ENCODE measurements around the gene EIF4EBP2. TPM values are rescaled to one million over a fixed set of nuclear protein-coding genes. Genes with fewer than 3 reads are reported as not detected.
A peak's percentile ranks its signal among the peaks of the same experiment; 100 is the strongest.

The EIF4EBP2 gene
- total and polyA plus RNA-seq, 2 experiments from 2014 or later = 36.8 to 39.1 TPM

DNA sequence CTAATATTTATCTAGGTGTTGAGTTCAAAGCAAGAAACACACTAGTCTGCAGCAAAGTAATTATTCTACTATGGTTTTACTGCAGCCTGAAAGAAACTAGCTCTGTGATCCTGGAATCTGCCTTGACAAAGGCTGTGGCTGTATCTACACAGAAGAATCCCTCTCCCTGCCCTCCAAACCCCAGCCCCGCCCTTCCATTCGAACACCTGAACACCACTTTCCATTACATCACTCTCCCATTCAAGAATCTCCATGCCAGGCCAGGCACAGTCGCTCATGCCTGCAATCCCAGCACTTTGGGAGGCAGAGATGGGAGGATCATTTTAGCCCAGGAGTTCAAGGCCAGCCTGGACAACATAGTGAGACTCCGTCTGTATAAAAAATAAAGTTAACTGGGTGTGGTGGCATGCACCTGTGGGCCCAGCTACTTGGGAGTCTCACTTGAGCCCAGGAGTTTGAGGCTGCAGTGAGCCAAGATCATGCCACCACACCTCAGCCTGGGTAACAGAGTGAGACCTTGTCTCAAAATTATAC lies 44.9 kb upstream of the EIF4EBP2 start:
- no peaks in the 10 kb centered on the region for H3K9me3 ChIP-seq (ENCODE audit: low read depth)
- DNase-seq (ENCODE audit: low read depth in 1 of 2, low spot score in 1 of 2) = no peak
- H3K4me1 ChIP-seq (ENCODE audit: low read depth) = no peaks in the 10 kb centered on the region
- no peaks in the 10 kb centered on the region for H3K27me3 ChIP-seq
- no peak overlapping the region for H3K4me3 ChIP-seq
- TF ChIP-seq, protein P1, sequence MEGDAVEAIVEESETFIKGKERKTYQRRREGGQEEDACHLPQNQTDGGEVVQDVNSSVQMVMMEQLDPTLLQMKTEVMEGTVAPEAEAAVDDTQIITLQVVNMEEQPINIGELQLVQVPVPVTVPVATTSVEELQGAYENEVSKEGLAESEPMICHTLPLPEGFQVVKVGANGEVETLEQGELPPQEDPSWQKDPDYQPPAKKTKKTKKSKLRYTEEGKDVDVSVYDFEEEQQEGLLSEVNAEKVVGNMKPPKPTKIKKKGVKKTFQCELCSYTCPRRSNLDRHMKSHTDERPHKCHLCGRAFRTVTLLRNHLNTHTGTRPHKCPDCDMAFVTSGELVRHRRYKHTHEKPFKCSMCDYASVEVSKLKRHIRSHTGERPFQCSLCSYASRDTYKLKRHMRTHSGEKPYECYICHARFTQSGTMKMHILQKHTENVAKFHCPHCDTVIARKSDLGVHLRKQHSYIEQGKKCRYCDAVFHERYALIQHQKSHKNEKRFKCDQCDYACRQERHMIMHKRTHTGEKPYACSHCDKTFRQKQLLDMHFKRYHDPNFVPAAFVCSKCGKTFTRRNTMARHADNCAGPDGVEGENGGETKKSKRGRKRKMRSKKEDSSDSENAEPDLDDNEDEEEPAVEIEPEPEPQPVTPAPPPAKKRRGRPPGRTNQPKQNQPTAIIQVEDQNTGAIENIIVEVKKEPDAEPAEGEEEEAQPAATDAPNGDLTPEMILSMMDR (IDR thresholded peaks at IDR 0.05; ENCODE audit: low read depth, low read length) = no peak
- H3K36me3 ChIP-seq = no peaks in the 10 kb centered on the region
- no peak overlapping the region for H3K27ac ChIP-seq

DNA sequence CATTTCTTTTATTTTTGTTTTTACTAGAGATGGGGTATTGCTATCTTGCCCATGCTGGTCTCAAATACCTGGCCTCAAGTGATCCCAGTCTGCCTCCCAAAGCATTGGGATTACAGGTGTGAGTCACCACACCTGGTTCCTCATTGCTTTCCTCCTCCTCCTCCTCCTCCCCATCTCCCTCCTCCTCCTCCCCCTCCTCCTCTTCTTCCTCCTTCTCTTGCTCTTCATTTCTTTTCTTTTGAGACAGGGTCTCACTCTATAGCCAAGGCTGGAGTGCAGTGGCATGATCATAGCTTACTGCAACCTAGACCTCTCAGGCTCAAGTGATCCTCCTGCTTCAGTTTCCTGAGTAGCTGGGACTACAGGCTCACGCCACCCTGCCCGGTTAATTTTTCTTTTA lies 43.7 kb upstream of the EIF4EBP2 start:
- TF ChIP-seq, protein P1 (IDR thresholded peaks at IDR 0.05; ENCODE audit: low read depth, low read length) = no peak
- H3K4me3 ChIP-seq = no peak overlapping the region
- no peaks in the 10 kb centered on the region for H3K9me3 ChIP-seq (ENCODE audit: low read depth)
- no peak for DNase-seq (ENCODE audit: low read depth in 1 of 2, low spot score in 1 of 2)
- H3K36me3 ChIP-seq = no peaks in the 10 kb centered on the region
- no peak overlapping the region for H3K27ac ChIP-seq
- H3K27me3 ChIP-seq = no peaks in the 10 kb centered on the region
- H3K4me1 ChIP-seq (ENCODE audit: low read depth) = no peaks in the 10 kb centered on the region

DNA sequence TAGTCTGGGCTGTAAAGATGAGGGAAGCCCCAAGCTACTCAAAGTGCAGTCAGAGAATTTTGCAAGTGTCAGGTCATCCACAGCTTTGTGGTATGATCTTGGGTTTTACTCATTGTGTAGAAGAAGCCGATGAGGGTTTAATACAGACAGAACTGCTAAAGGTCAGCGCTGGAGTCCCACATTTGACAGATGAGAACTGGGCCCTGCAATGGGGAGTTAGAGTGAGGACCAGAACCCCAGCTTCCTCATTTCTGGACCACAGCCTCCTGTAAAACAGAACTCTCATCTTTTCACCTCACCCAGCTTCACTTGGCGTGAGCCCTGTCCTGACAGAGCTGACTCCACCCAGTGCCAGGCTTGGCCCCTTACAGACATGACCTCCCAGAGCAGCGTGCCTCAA lies 41.6 kb upstream of the EIF4EBP2 start:
- Histone ChIP-seq H3K4me1 (ENCODE audit: low read depth) (no peaks in the 10 kb centered on the region), H3K27ac (no peak overlapping the region), H3K27me3 (no peaks in the 10 kb centered on the region), H3K4me3 (no peak overlapping the region), H3K36me3 (no peaks in the 10 kb centered on the region), H3K9me3 (ENCODE audit: low read depth) (no peaks in the 10 kb centered on the region)
- TF ChIP-seq, protein P1 (IDR thresholded peaks at IDR 0.05; ENCODE audit: low read depth, low read length) = no peak
- no peak for DNase-seq (ENCODE audit: low read depth in 1 of 2, low spot score in 1 of 2)

DNA sequence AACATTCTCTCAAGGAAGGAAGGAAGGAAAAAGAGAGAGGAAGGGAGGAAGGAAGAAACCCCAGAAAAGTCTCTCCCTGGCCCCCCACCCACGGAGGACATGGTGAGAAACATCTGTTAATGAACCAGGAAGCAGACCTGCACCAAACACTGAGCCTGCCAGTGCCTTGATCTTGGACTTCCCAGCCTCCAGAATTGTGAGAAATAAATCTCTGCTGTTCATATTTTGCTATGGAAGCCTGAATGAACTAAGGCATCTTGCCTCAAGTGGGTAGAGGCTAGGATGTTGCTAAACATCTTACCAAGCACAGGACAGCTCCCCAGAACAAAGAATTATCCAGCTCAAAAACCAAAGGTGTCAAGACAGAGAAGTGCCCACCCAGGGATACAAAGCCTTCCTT lies 40.7 kb upstream of the EIF4EBP2 start:
- no peaks in the 10 kb centered on the region for H3K36me3 ChIP-seq
- H3K9me3 ChIP-seq (ENCODE audit: low read depth) = no peaks in the 10 kb centered on the region
- no peaks in the 10 kb centered on the region for H3K27me3 ChIP-seq
- no peak overlapping the region for H3K4me3 ChIP-seq
- no peaks in the 10 kb centered on the region for H3K4me1 ChIP-seq (ENCODE audit: low read depth)
- DNase-seq (ENCODE audit: low read depth in 1 of 2, low spot score in 1 of 2) = no peak
- TF ChIP-seq, protein P1 (IDR thresholded peaks at IDR 0.05; ENCODE audit: low read depth, low read length) = no peak
- no peak overlapping the region for H3K27ac ChIP-seq

DNA sequence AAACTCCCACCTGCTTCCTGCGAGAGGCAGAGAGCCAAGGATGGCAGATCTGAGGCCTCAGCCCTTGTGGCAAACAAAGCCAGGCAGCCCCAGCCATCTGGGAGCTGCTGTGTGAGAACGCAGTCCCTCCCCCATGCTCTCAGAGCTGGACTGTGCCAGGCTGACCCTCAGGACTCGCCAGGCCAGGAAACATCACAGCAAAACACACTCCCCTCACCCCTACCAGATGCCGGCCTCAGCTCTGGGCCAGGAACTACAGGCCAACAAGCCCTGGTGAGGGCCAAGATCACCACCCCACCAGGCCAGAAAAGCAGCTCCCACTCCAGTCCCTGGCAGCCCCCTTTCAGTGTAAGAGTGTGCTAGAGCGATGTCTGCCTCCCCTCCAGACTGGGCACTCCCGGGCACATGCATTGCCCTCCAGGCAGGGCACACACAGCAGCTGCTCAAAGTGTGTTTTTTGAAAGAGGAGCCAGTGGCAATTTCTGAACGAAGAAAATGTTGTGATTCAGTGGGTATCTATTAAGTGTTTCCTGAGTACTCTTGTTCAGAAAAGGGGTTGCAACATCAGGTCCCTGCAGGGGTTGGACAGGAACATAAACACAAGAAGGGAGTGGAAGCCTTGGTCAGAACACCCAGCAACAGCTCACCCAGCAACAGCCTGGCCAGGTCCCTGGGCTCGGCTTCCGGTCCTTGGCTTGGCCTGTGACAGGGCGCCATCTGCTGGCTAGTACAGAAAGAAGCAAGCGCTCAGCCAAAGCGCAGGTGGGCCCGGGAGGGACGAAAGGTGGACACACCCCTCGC lies 39.8 kb upstream of the EIF4EBP2 start:
- H3K27ac ChIP-seq = no peak overlapping the region
- peaks cover 3% of the 10 kb centered on the region for H3K4me1 ChIP-seq (ENCODE audit: low read depth)
- no peaks in the 10 kb centered on the region for H3K27me3 ChIP-seq

More for the DNA sequence above, 39.8 kb upstream of the EIF4EBP2 start:
- TF ChIP-seq, protein P1 (IDR thresholded peaks at IDR 0.05; ENCODE audit: low read depth, low read length) = peak; percentile 90
- Histone ChIP-seq H3K4me3 (no peak overlapping the region), H3K9me3 (ENCODE audit: low read depth) (no peaks in the 10 kb centered on the region), H3K36me3 (no peaks in the 10 kb centered on the region)
- peak; percentile 90 to 99 for DNase-seq (ENCODE audit: low read depth in 1 of 2, low spot score in 1 of 2)

Data from cardiac muscle cell (in vitro differentiated cells and primary cell).